Esophagus squamous epithelium (tissue), 4 donors: Measurements from ENCODE around the gene CEND1.

ENCODE experiments used
- CTCF ChIP-seq, 6 experiments: fragments of 450-650 bp in 4 of 6; fragments of 200-600 bp in 2 of 6; sonication (generic) in 2 of 6; IDR thresholded peaks; one replicate each; pipeline ENCODE4 v1.5.1; 2016 to 2019; ENCODE audit warnings: antibody characterized with exemption in 6 of 6, mild to moderate bottlenecking in 4 of 6, moderate library complexity in 4 of 6
- POLR2A ChIP-seq, 4 donors: fragments of 450-650 bp; IDR thresholded peaks; one replicate each; pipeline ENCODE4 v1.6.1; 2017; ENCODE audit warnings: antibody characterized with exemption in 4 of 4, mild to moderate bottlenecking in 4 of 4, moderate library complexity in 3 of 4

- TF ChIP-seq CTCF (IDR thresholded peaks at IDR 0.05): no peak
- no peak for TF ChIP-seq POLR2A (IDR thresholded peaks at IDR 0.05)
These were observed 9.8 kb downstream of the CEND1 start for GRCh38 chr11:779955-780532.
